Activated naive CD4-positive, alpha-beta T cell treated with anti-CD3 and anti-CD28 coated beads, Interleukin-2, amount 50 U/mL, for 24 hours (primary cell): ENCODE results near the gene DHX8.
"Not testable (repeated sequence)": the region's sequence is repeated elsewhere in the genome, so short reads cannot be mapped to it uniquely, and the experiment has no call there.

Source experiments
- H3K27ac Mint-ChIP-seq: one replicate; pipeline ENCODE4 v1.8.0; 2021; ENCODE audit warnings: mild to moderate bottlenecking, mixed read lengths
- H3K27me3 Mint-ChIP-seq: one replicate; pipeline ENCODE4 v1.8.0; 2021; ENCODE audit warnings: mixed read lengths
- H3K36me3 Mint-ChIP-seq: one replicate; pipeline ENCODE4 v1.8.0; 2021; ENCODE audit warnings: mixed read lengths
- H3K4me1 Mint-ChIP-seq: one replicate; pipeline ENCODE4 v1.8.0; 2021; ENCODE audit warnings: mixed read lengths
- H3K4me3 Mint-ChIP-seq: one replicate; pipeline ENCODE4 v1.8.0; 2021; ENCODE audit warnings: mild to moderate bottlenecking, mixed read lengths
- H3K9me3 Mint-ChIP-seq: one replicate; pipeline ENCODE4 v1.8.0; 2021; ENCODE audit warnings: mixed read lengths

Gene DHX8

GRCh38 chr17:43477832-43478634 lies 5.7 kb upstream of the DHX8 start:
- no peaks in the 10 kb centered on the region for H3K36me3 Mint-ChIP-seq
- H3K4me1 Mint-ChIP-seq = no peaks in the 10 kb centered on the region
- no peaks in the 10 kb centered on the region for H3K9me3 Mint-ChIP-seq
- no peak overlapping the region for H3K4me3 Mint-ChIP-seq
- peaks cover 1% of the 10 kb centered on the region for H3K27me3 Mint-ChIP-seq
- no peak overlapping the region for H3K27ac Mint-ChIP-seq

- no peaks in the 10 kb centered on the region for H3K9me3 Mint-ChIP-seq
- H3K4me1 Mint-ChIP-seq = peaks cover 16% of the 10 kb centered on the region
- H3K27me3 Mint-ChIP-seq = no peaks in the 10 kb centered on the region
- no peak overlapping the region for H3K4me3 Mint-ChIP-seq
- no peak overlapping the region for H3K27ac Mint-ChIP-seq
- peaks cover 2% of the 10 kb centered on the region for H3K36me3 Mint-ChIP-seq
Measured at GRCh38 chr17:43479948-43480347, 3.8 kb upstream of the DHX8 start.

GRCh38 chr17:43482103-43483012 lies 1.4 kb upstream of the DHX8 start:
- Mint-ChIP-seq H3K4me1 (peaks cover 34% of the 10 kb centered on the region), H3K27ac (no peak overlapping the region), H3K4me3 (no peak overlapping the region), H3K9me3 (no peaks in the 10 kb centered on the region), H3K36me3 (peaks cover 2% of the 10 kb centered on the region), H3K27me3 (no peaks in the 10 kb centered on the region)

GRCh38 chr17:43490621-43491020 lies 6.8 kb downstream of the DHX8 start:
- Mint-ChIP-seq H3K27me3 (no peaks in the 10 kb centered on the region), H3K9me3 (no peaks in the 10 kb centered on the region), H3K4me1 (peaks cover 26% of the 10 kb centered on the region), H3K36me3 (peaks cover 14% of the 10 kb centered on the region), H3K4me3 (no peak overlapping the region), H3K27ac (no peak overlapping the region)

- H3K27ac Mint-ChIP-seq, H3K27me3 Mint-ChIP-seq, H3K4me3 Mint-ChIP-seq, H3K9me3 Mint-ChIP-seq, H3K4me1 Mint-ChIP-seq: not testable (repeated sequence)
- peaks cover 15% of the 10 kb centered on the region for H3K36me3 Mint-ChIP-seq
Measured at GRCh38 chr17:43509440-43509839, 25.7 kb downstream of the DHX8 start.

- H3K4me3 Mint-ChIP-seq, H3K9me3 Mint-ChIP-seq, H3K27me3 Mint-ChIP-seq, H3K27ac Mint-ChIP-seq, H3K4me1 Mint-ChIP-seq: not testable (repeated sequence)
- peaks cover 13% of the 10 kb centered on the region for H3K36me3 Mint-ChIP-seq
Measured at GRCh38 chr17:43511199-43511598, 27.4 kb downstream of the DHX8 start.

- Mint-ChIP-seq H3K27ac (no peak overlapping the region), H3K9me3 (no peaks in the 10 kb centered on the region), H3K4me1 (peaks cover 5% of the 10 kb centered on the region), H3K4me3 (no peak overlapping the region), H3K36me3 (peaks cover 6% of the 10 kb centered on the region), H3K27me3 (no peaks in the 10 kb centered on the region)
Measured at GRCh38 chr17:43515656-43516055, 31.9 kb downstream of the DHX8 start.

GRCh38 chr17:43517161-43517560 lies 33.4 kb downstream of the DHX8 start:
- H3K27me3 Mint-ChIP-seq = no peaks in the 10 kb centered on the region
- H3K9me3 Mint-ChIP-seq = no peaks in the 10 kb centered on the region
- peaks cover 8% of the 10 kb centered on the region for H3K36me3 Mint-ChIP-seq
- H3K4me1 Mint-ChIP-seq = peaks cover 3% of the 10 kb centered on the region
- no peak overlapping the region for H3K27ac Mint-ChIP-seq
- H3K4me3 Mint-ChIP-seq = no peak overlapping the region

GRCh38 chr17:43517615-43518386 lies 34.0 kb downstream of the DHX8 start:
- H3K27me3 Mint-ChIP-seq = no peaks in the 10 kb centered on the region
- H3K9me3 Mint-ChIP-seq = no peaks in the 10 kb centered on the region
- H3K4me1 Mint-ChIP-seq = peaks cover 3% of the 10 kb centered on the region
- H3K36me3 Mint-ChIP-seq = peaks cover 8% of the 10 kb centered on the region
- no peak overlapping the region for H3K27ac Mint-ChIP-seq
- no peak overlapping the region for H3K4me3 Mint-ChIP-seq

GRCh38 chr17:43521389-43521788 lies 37.6 kb downstream of the DHX8 start:
- Mint-ChIP-seq H3K4me1 (peaks cover 3% of the 10 kb centered on the region), H3K9me3 (no peaks in the 10 kb centered on the region), H3K4me3 (no peak overlapping the region), H3K27ac (peak overlapping the region; percentile 59), H3K36me3 (peaks cover 8% of the 10 kb centered on the region), H3K27me3 (no peaks in the 10 kb centered on the region)

- peaks cover 3% of the 10 kb centered on the region for H3K4me1 Mint-ChIP-seq
- no peaks in the 10 kb centered on the region for H3K27me3 Mint-ChIP-seq
- no peak overlapping the region for H3K4me3 Mint-ChIP-seq
- H3K27ac Mint-ChIP-seq = no peak overlapping the region
- peaks cover 9% of the 10 kb centered on the region for H3K36me3 Mint-ChIP-seq
- H3K9me3 Mint-ChIP-seq = no peaks in the 10 kb centered on the region
Measured at GRCh38 chr17:43524945-43525575, 41.3 kb downstream of the DHX8 start.

- Mint-ChIP-seq H3K27me3 (no peaks in the 10 kb centered on the region), H3K4me1 (no peaks in the 10 kb centered on the region), H3K27ac (no peak overlapping the region), H3K4me3 (no peak overlapping the region), H3K9me3 (no peaks in the 10 kb centered on the region), H3K36me3 (peaks cover 2% of the 10 kb centered on the region)
Measured at GRCh38 chr17:43526886-43527648, 43.3 kb downstream of the DHX8 start.

GRCh38 chr17:43528319-43528987 lies 44.7 kb downstream of the DHX8 start:
- no peak overlapping the region for H3K27ac Mint-ChIP-seq
- H3K4me3 Mint-ChIP-seq = no peak overlapping the region
- no peaks in the 10 kb centered on the region for H3K9me3 Mint-ChIP-seq
- H3K36me3 Mint-ChIP-seq = peaks cover 2% of the 10 kb centered on the region
- no peaks in the 10 kb centered on the region for H3K27me3 Mint-ChIP-seq
- H3K4me1 Mint-ChIP-seq = no peaks in the 10 kb centered on the region
